IPS-20b (cell line): ENCODE results near the gene PDCD10.

ENCODE experiments used
- H3K27ac ChIP-seq: one replicate; pipeline ENCODE4 v1.5.1; 2013; ENCODE audit warnings: low read length
- H3K27me3 ChIP-seq: 2 replicates; pipeline ENCODE4 v1.6.1; 2013; ENCODE audit warnings: mild to moderate bottlenecking, low read length, inconsistent platforms; ENCODE audit not compliant: insufficient read depth
- H3K36me3 ChIP-seq: 2 replicates; pipeline ENCODE4 v1.6.1; 2013; ENCODE audit warnings: low read depth, mild to moderate bottlenecking, inconsistent platforms, low read length, moderate library complexity; ENCODE audit not compliant: insufficient read depth
- H3K4me1 ChIP-seq: 2 replicates; pipeline ENCODE4 v1.6.1; 2013; ENCODE audit warnings: mild to moderate bottlenecking, control low read depth, inconsistent platforms, low read length, moderate library complexity; ENCODE audit not compliant: insufficient read depth
- H3K4me3 ChIP-seq: 2 replicates; pipeline ENCODE4 v1.5.1; 2013; ENCODE audit warnings: mild to moderate bottlenecking, low read length, inconsistent platforms
- H3K9ac ChIP-seq: 2 replicates; pipeline ENCODE4 v1.6.1; 2013; ENCODE audit warnings: low read depth, mild to moderate bottlenecking, inconsistent platforms, low read length, moderate library complexity
- H3K9me3 ChIP-seq: 2 replicates; pipeline ENCODE4 v1.6.1; 2013; ENCODE audit warnings: mild to moderate bottlenecking, low read depth, low read length, inconsistent platforms; ENCODE audit not compliant: insufficient read depth

The PDCD10 gene

DNA sequence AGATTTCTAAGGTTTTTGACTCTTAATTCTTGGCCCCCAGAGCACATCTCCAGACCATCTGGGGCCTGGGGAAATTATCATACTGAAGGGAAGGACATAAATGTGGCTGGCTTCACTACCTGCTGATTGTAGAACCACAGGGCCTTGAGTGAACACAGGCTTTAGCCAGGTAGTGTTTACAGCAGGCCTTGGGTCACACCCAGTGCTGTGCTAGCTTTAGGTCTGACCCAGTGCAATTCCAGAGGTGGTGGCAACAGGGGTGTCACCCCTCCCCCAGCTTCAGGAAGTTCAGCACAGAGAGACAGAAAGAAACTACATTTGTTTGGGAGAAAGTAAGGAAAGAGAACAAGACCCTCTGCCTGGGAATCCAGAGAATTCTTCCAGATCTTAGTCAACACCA, 24.1 kb downstream of the PDCD10 start:
- Histone ChIP-seq H3K36me3 (peaks cover 41% of the 10 kb centered on the region), H3K4me1 (no peaks in the 10 kb centered on the region), H3K9me3 (no peaks in the 10 kb centered on the region), H3K9ac (no peak overlapping the region), H3K27ac (no peak overlapping the region), H3K4me3 (no peak overlapping the region), H3K27me3 (no peaks in the 10 kb centered on the region)

DNA sequence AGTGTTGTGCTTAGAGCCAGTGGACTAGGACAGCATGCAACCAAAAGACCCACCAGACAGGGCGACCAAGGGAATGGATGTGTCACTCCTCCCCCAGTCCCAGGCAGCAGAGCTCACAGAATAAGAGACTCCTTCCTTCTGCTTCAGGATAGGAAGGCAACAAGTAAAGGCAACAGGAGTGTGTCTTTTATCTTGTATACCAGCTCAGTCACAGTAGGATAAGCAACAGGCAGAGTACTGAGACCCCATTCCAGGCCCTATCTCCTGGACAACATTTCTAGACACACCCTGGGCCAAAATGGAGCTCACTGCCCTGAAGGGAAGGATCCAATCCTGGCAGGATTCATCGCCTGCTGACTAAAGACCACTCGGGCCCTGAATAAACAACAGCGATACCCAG, 25.0 kb downstream of the PDCD10 start:
- H3K4me1 ChIP-seq: no peaks in the 10 kb centered on the region
- no peaks in the 10 kb centered on the region for H3K27me3 ChIP-seq
- H3K36me3 ChIP-seq: peaks cover 41% of the 10 kb centered on the region
- H3K9me3 ChIP-seq: no peaks in the 10 kb centered on the region
- H3K27ac ChIP-seq: no peak overlapping the region
- H3K9ac ChIP-seq: no peak overlapping the region
- no peak overlapping the region for H3K4me3 ChIP-seq

DNA sequence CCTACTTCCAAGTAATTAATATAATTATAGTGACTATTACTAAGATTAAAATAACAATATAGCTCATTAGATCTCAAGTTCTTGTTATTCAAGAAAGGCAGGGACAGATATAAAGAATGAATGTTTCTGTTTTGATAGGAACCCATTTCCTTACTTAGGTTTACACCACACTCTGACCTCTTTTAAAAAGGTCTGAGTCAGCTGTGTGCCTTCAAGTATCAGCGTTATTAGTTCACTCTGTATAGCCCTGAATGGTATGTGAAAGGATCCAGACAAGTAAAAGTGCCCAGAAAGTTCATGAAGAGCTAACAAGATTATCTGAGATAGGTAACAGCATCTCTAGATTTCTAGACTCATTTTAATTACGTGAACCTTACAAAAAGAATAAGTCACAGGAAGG, 28.9 kb downstream of the PDCD10 start:
- Histone ChIP-seq H3K4me3 (no peak overlapping the region), H3K36me3 (peaks cover 60% of the 10 kb centered on the region), H3K27me3 (no peaks in the 10 kb centered on the region), H3K4me1 (no peaks in the 10 kb centered on the region), H3K9ac (no peak overlapping the region), H3K27ac (no peak overlapping the region), H3K9me3 (no peaks in the 10 kb centered on the region)

DNA sequence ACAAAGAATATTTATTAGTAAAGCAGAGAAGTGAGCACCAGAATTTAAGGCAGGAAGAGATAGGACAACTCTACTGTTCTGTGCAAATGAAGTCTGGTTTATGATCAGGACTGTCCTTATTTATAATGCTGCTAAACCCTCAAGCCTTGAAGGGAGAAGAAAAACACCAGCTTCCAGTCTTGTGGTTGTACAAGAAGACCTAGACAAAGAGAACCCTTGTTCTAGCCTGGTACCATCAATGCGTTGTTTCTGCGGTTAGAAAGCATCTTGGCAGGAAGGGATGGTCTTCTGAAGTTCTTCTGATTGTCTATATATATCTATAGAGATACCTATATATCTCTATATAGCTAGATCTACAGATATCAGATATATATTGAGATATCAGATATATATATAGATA, 33.8 kb downstream of the PDCD10 start:
- H3K27me3 ChIP-seq: no peaks in the 10 kb centered on the region
- no peaks in the 10 kb centered on the region for H3K9me3 ChIP-seq
- H3K36me3 ChIP-seq: peaks cover 48% of the 10 kb centered on the region
- H3K27ac ChIP-seq: no peak overlapping the region
- H3K4me1 ChIP-seq: no peaks in the 10 kb centered on the region
- no peak overlapping the region for H3K9ac ChIP-seq
- no peak overlapping the region for H3K4me3 ChIP-seq

DNA sequence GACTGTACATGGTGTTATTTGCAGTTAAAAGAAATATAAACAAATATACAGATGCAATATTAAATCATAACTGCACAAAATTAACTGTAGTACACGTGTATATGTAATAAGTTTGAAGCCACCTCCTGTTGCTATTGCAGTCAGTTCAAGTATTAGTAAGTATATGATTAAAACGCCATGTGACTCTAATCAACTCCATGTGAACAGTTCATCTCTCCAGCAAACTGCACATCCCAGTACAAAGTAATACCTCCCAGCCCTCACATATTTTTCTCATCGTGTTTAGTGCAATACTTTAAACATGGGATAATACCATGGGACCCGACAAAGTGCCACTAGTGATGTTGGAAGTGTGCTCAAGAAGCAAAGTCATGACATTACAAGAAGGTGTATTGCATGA, 34.6 kb downstream of the PDCD10 start:
- Histone ChIP-seq H3K4me3 (no peak overlapping the region), H3K4me1 (no peaks in the 10 kb centered on the region), H3K27ac (no peak overlapping the region), H3K27me3 (no peaks in the 10 kb centered on the region), H3K36me3 (peaks cover 57% of the 10 kb centered on the region), H3K9ac (no peak overlapping the region), H3K9me3 (no peaks in the 10 kb centered on the region)

DNA sequence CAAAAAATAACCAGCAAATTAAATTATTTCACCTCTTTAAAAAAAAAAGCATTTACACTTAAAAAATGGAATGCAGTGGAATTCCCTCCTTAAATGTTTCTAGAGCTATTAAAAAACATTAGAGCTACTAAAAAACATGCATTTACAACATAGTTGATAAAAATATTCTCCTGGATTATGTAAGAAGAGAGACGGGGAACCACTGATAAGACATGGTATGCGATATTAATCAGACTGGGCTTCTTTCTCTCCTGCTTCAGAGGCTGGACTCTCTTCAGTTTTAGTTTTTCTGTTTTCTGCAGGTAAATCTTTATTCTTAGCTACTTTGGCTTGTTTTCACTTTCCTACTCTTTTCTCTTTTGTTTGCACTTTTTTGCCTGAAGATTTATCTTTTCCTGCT, 40.6 kb downstream of the PDCD10 start:
- Histone ChIP-seq H3K4me1 (peaks cover 10% of the 10 kb centered on the region), H3K36me3 (peaks cover 68% of the 10 kb centered on the region), H3K27ac (no peak overlapping the region), H3K9me3 (no peaks in the 10 kb centered on the region), H3K9ac (no peak overlapping the region), H3K27me3 (no peaks in the 10 kb centered on the region), H3K4me3 (no peak overlapping the region)

DNA sequence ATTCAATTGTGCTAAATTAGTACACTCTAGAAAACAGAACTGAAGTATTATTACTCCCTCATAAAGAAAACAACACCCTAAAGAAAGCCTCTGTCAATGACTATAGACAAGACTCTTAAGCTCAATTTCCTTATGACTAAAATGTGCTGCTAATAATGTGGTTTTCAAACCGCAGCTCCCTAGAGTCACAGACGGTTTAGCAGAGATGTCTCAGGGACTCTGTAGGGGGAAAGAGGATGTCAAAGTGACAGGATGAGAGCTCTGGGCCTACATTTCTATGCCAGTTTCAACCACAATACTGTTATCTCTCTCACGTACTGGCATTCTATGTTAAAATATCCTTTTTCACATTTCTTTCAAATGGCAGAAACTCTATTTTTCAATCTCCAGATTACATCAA, 43.3 kb downstream of the PDCD10 start:
- Histone ChIP-seq H3K9ac (no peak overlapping the region), H3K4me1 (peaks cover 17% of the 10 kb centered on the region), H3K27me3 (no peaks in the 10 kb centered on the region), H3K9me3 (no peaks in the 10 kb centered on the region), H3K36me3 (peaks cover 64% of the 10 kb centered on the region), H3K4me3 (no peak overlapping the region), H3K27ac (no peak overlapping the region)

DNA sequence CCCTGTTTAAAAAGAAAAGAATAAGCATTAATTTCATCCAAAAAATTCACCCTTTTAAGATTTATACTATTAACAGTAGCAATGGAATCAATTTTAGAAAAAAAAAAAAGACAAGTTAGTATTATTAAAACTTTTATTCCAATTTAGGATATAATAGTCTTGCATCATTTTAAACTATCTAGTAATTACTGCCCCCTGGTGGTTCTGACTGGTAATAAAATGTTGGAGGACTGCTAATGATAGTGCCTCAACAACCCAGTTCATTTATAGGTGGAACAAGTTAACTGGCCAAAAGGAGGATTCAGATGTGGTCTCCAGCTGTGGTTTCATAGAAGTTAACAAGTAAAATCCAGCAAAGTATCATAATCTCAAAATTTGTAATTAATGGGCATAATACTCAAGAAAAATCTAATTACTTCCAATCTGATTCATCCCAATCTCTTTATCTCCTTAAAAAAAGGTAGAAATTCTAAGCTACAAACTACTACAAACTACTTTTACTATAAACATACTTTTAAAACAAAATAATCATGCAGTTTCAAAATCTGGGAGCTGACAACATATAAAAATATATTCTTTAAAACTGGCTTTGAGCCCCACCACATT, 50.2 kb downstream of the PDCD10 start:
- Histone ChIP-seq H3K27me3 (no peaks in the 10 kb centered on the region), H3K4me3 (no peak overlapping the region), H3K4me1 (peaks cover 6% of the 10 kb centered on the region; the same call in 1 of the 2 replicates), H3K36me3 (peaks cover 62% of the 10 kb centered on the region), H3K27ac (no peak overlapping the region), H3K9me3 (no peaks in the 10 kb centered on the region), H3K9ac (no peak overlapping the region)

DNA sequence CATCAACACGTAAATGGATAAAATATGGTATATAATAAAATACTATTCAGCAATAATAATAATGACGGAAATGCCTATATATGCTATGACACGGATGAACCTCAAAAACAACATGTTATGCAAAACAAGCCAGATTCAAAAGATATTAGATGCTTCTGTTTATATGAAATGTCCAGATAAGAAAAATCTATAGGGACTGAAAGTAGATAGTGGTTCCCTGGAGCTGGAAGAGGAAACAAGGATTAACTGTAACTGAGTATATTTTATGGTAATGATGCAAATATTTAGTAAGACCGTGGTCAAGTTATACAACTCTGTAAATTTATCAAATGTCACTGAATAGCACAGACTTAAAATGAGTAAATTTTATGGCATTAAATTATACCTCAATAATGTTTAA, 55.2 kb downstream of the PDCD10 start:
- Histone ChIP-seq H3K9me3 (no peaks in the 10 kb centered on the region; the same call in none of the 2 replicates), H3K27ac (no peak overlapping the region), H3K27me3 (no peaks in the 10 kb centered on the region), H3K9ac (no peak overlapping the region), H3K4me1 (no peaks in the 10 kb centered on the region), H3K36me3 (peaks cover 69% of the 10 kb centered on the region), H3K4me3 (no peak overlapping the region)

DNA sequence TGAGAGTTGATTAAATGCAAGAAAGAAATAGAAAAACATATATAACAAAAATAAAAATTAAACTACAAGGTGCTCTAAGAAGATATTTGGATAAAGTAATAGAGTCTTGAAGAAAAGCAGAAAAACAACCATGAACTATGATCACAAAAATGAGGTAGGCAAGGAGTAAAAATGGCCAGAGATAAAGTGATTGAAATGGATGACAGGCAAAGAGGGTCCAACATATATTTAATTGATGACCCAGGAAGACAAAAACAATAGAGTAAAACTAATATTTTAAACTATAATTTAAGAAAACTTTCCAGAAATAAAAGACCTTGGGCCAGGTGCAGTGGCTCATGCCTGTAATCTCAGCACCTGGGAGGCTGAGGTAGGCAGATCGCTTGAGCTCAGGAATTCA, 58.8 kb downstream of the PDCD10 start:
- Histone ChIP-seq H3K9me3 (no peaks in the 10 kb centered on the region; the same call in none of the 2 replicates), H3K4me1 (no peaks in the 10 kb centered on the region), H3K36me3 (peaks cover 55% of the 10 kb centered on the region), H3K27me3 (no peaks in the 10 kb centered on the region), H3K27ac (no peak overlapping the region), H3K4me3 (no peak overlapping the region), H3K9ac (no peak overlapping the region)

DNA sequence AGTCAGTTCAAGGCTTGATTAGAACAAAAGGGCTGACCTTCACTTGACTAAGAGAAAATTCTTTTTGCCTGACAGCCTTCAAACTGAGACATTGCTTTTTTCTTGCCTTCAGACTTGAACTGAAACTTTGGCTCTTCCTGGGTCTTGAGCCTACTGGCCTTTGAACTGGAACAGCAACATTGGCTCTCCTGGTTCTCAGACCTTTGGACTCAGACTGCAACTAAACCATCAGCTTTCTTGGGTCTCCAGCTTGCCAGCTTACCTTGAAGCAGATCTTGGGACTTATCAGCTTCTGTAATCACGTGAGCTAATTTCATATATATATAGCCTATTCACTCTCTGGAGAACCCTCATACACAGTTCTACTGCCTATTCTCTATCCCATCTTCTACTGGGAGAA, 61.5 kb downstream of the PDCD10 start:
- Histone ChIP-seq H3K4me1 (no peaks in the 10 kb centered on the region), H3K9ac (no peak overlapping the region), H3K27ac (no peak overlapping the region), H3K27me3 (no peaks in the 10 kb centered on the region), H3K9me3 (no peaks in the 10 kb centered on the region; the same call in none of the 2 replicates), H3K4me3 (no peak overlapping the region), H3K36me3 (peaks cover 36% of the 10 kb centered on the region)

DNA sequence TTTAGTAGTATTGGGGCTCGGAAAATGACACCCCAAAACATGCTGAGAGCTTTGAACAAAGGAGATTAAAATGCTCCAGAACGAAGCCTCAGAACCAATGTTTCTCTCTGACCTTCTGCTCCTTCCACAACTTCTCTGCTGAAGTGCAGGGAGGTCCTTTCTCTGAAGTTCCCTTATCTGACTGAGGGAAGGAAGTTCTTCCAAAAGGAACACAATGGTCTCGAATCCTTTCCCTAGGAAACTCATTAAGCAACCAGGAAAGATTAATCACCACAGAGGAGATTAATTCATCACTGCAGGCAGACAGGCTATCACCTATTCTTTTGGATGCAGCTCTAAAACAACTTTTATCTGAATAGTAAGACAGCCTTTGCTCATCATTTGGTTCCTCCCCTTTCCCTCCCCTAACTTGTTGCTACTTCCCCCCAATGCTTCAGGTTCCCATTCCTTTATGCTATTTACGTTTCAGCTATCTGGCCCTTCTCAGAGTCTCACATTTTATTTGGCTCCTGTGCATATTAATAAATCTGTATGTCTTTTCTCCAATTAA, 62.7 kb downstream of the PDCD10 start:
- H3K4me3 ChIP-seq: no peak overlapping the region
- H3K27me3 ChIP-seq: no peaks in the 10 kb centered on the region
- H3K27ac ChIP-seq: no peak overlapping the region
- H3K4me1 ChIP-seq: no peaks in the 10 kb centered on the region
- H3K36me3 ChIP-seq: peaks cover 35% of the 10 kb centered on the region
- no peaks in the 10 kb centered on the region; the same call in none of the 2 replicates for H3K9me3 ChIP-seq
- no peak overlapping the region for H3K9ac ChIP-seq
